Parathyroid adenoma (tissue), 2 donors: Measurements from ENCODE around the gene NANOS3.

Source experiments
- H2AFZ ChIP-seq: fragments of 300-600 bp; sonication (generic); one replicate; pipeline ENCODE4 v1.7.0; 2017; ENCODE audit warnings: antibody characterized with exemption, mild to moderate bottlenecking
- H3K27ac ChIP-seq: fragments of 300-600 bp; sonication (generic); one replicate; pipeline ENCODE4 v1.7.0; 2017
- H3K27me3 ChIP-seq: fragments of 300-600 bp; sonication (generic); one replicate; pipeline ENCODE4 v1.7.0; 2017; ENCODE audit warnings: low read length; ENCODE audit not compliant: control insufficient read depth, insufficient read depth
- H3K36me3 ChIP-seq: fragments of 300-600 bp; sonication (generic); one replicate; pipeline ENCODE4 v1.7.0; 2017; ENCODE audit warnings: low read length; ENCODE audit not compliant: control insufficient read depth, insufficient read depth
- H3K4me1 ChIP-seq: fragments of 300-600 bp; sonication (generic); one replicate; pipeline ENCODE4 v1.7.0; 2017; ENCODE audit warnings: control low read depth
- H3K4me2 ChIP-seq: fragments of 300-600 bp; sonication (generic); one replicate; pipeline ENCODE4 v1.7.0; 2017; ENCODE audit warnings: low read length
- H3K4me3 ChIP-seq: fragments of 300-600 bp; sonication (generic); one replicate; pipeline ENCODE4 v1.7.0; 2017; ENCODE audit warnings: low read depth, low read length
- H3K79me2 ChIP-seq: fragments of 300-600 bp; sonication (generic); one replicate; pipeline ENCODE4 v1.7.0; 2017; ENCODE audit warnings: control low read depth
- H3K9ac ChIP-seq: fragments of 300-600 bp; sonication (generic); one replicate; pipeline ENCODE4 v1.7.0; 2017; ENCODE audit warnings: mild to moderate bottlenecking
- H3K9me3 ChIP-seq: fragments of 300-600 bp; sonication (generic); one replicate; pipeline ENCODE4 v1.7.0; 2017; ENCODE audit warnings: low read length; ENCODE audit not compliant: control insufficient read depth
- TF ChIP-seq, protein P1 (sequence below): fragments of 300-600 bp; sonication (generic); IDR thresholded peaks from one replicate; pipeline ENCODE4 v1.7.0; 2017; ENCODE audit warnings: antibody characterized with exemption, mild to moderate bottlenecking
- donor health status: primary hyperparathyroidism.

Gene NANOS3

DNA sequence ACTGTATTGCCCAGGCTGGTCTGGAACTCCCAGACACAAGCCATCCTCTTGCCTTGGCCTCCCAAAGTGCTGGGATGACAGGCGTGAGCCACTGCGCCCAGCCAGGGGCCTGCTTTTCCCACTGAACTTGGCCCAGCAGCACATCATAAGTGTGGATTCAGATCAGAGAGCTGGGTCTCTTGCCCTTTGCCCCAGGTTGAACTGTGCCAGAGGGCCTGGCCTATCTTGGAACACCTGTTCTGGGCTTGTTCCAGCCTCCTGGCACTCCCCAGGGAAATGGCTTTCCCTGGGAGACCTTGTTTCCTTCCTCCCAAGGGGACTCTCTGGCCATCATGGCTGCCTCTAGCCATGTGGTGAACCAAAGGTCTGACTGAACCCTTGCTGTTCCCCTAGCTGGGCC, 32.5 kb downstream of the NANOS3 start:
- H2AFZ ChIP-seq, result no peak overlapping the region
- no peak overlapping the region for H3K27ac ChIP-seq
- TF ChIP-seq, protein P1, sequence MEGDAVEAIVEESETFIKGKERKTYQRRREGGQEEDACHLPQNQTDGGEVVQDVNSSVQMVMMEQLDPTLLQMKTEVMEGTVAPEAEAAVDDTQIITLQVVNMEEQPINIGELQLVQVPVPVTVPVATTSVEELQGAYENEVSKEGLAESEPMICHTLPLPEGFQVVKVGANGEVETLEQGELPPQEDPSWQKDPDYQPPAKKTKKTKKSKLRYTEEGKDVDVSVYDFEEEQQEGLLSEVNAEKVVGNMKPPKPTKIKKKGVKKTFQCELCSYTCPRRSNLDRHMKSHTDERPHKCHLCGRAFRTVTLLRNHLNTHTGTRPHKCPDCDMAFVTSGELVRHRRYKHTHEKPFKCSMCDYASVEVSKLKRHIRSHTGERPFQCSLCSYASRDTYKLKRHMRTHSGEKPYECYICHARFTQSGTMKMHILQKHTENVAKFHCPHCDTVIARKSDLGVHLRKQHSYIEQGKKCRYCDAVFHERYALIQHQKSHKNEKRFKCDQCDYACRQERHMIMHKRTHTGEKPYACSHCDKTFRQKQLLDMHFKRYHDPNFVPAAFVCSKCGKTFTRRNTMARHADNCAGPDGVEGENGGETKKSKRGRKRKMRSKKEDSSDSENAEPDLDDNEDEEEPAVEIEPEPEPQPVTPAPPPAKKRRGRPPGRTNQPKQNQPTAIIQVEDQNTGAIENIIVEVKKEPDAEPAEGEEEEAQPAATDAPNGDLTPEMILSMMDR, result no peak
- H3K4me3 ChIP-seq, result no peak overlapping the region
- no peaks in the 10 kb centered on the region for H3K9me3 ChIP-seq
- H3K27me3 ChIP-seq, result no peaks in the 10 kb centered on the region
- H3K9ac ChIP-seq, result no peak overlapping the region
- no peak overlapping the region for H3K4me2 ChIP-seq
- H3K4me1 ChIP-seq, result peaks cover 6% of the 10 kb centered on the region
- H3K79me2 ChIP-seq, result peaks cover 7% of the 10 kb centered on the region
- no peaks in the 10 kb centered on the region for H3K36me3 ChIP-seq

DNA sequence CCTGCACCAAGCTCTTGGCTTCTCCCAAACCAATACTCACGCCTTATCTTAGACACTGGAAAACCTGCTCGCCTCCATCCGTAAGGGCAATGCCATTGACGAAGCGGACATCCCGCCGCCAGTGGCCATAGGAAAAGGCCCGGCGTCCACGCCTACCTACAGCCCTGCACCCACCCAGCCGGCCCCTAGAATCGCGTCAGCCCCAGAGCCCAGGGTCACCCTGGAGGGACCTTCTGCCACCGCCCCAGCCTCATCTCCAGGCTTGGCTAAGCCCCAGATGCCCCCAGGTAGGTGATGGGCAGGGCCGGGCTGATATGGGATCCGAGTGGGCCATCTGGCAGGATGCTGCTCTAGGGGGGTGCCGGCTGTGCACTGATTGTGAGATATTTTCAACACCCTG, 36.4 kb downstream of the NANOS3 start:
- Histone ChIP-seq H3K79me2 (no peaks in the 10 kb centered on the region), H3K4me1 (no peaks in the 10 kb centered on the region), H3K27ac (no peak overlapping the region), H3K36me3 (no peaks in the 10 kb centered on the region), H3K9me3 (no peaks in the 10 kb centered on the region), H3K4me3 (no peak overlapping the region), H3K27me3 (no peaks in the 10 kb centered on the region), H3K9ac (no peak overlapping the region), H2AFZ (no peak overlapping the region), H3K4me2 (no peak overlapping the region)
- TF ChIP-seq, protein P1, result no peak

DNA sequence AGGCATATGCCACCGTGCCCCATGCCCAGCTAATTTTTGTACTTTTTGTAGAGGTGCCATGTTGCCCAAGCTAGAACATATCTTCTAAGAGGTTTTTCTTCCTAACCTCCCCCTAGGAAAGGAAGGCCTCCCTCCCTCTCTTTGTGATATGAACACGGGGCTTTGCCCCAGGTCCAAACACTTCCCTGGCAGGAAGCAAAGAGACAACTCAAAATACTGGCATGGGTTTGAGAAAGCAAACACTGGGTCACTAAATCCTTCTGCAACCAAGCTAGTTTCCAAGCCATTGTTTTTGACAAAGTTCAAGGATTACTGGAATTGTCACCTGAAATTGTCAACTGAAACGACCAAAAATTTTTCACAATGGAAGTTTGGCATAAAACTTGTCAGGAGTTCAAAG, 37.8 kb downstream of the NANOS3 start:
- no peaks in the 10 kb centered on the region for H3K36me3 ChIP-seq
- no peak overlapping the region for H3K4me3 ChIP-seq
- no peak overlapping the region for H3K27ac ChIP-seq
- no peak overlapping the region for H3K4me2 ChIP-seq
- no peak overlapping the region for H3K9ac ChIP-seq
- no peak overlapping the region for H2AFZ ChIP-seq
- H3K79me2 ChIP-seq, result no peaks in the 10 kb centered on the region
- no peaks in the 10 kb centered on the region for H3K9me3 ChIP-seq
- no peaks in the 10 kb centered on the region for H3K27me3 ChIP-seq
- H3K4me1 ChIP-seq, result no peaks in the 10 kb centered on the region
- TF ChIP-seq, protein P1, result no peak

DNA sequence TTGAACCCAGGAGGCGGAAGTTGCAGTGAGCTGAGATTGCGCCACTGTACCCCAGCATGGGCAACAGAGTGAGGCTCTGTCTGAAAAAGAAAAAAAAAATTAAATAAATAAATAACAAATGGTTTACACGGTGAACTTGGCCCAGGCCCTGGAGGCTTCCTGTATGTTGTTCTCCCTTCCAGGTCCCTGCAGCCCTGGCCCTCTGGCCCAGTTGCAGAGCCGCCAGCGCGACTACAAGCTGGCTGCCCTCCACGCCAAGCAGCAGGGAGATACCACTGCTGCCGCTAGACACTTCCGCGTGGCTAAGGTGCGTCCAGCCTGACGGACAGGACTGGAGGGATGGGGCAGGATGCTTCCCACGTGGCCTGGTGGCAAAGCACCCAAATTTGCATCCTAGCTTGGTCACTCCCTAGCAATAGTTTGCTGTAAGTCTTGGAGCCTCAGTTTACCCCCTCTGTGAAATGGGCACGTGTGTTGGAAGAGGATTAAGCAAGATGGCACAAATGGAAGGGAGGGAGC, 41.0 kb downstream of the NANOS3 start:
- no peaks in the 10 kb centered on the region for H3K36me3 ChIP-seq

More for the DNA sequence above, 41.0 kb downstream of the NANOS3 start:
- no peak overlapping the region for H3K27ac ChIP-seq
- H3K27me3 ChIP-seq, result no peaks in the 10 kb centered on the region
- no peaks in the 10 kb centered on the region for H3K9me3 ChIP-seq
- no peak overlapping the region for H2AFZ ChIP-seq
- H3K4me2 ChIP-seq, result no peak overlapping the region
- H3K79me2 ChIP-seq, result no peaks in the 10 kb centered on the region
- H3K9ac ChIP-seq, result no peak overlapping the region
- H3K4me3 ChIP-seq, result no peak overlapping the region
- TF ChIP-seq, protein P1, result no peak
- no peaks in the 10 kb centered on the region for H3K4me1 ChIP-seq
